Lung (tissue), 16 donors: Measurements from ENCODE around the gene APPL1. TPM values are rescaled to one million over a fixed set of nuclear protein-coding genes. Genes with fewer than 3 reads are reported as not detected.
A peak's percentile ranks its signal among the peaks of the same experiment; 100 is the strongest.

Experiments used
- ATAC-seq: fragments of 200-7000 bp; cut with Tn5 transposase; one replicate; pipeline ENCODE4 v1.9.1; 2020; ENCODE audit warnings: moderate number of reproducible peaks; ENCODE audit not compliant: insufficient read depth, low FRiP score
- DNase-seq, 3 donors: peaks; one replicate each; pipeline ENCODE4 v3.0.0-alpha.2; 2013 to 2017
- H3K27ac ChIP-seq, 2 donors: one replicate each; pipeline ENCODE4 v1.5.1; 2013; ENCODE audit warnings: mild to moderate bottlenecking in 2 of 2, moderate library complexity in 2 of 2, control low read depth in 1 of 2, inconsistent platforms in 1 of 2, low read depth in 1 of 2, low read length in 1 of 2
- H3K27me3 ChIP-seq, 3 donors: one replicate each; pipeline ENCODE4 v1.5.1; 2013; ENCODE audit warnings: low read length in 2 of 3; ENCODE audit not compliant: control insufficient read depth in 3 of 3, insufficient read depth in 3 of 3
- H3K36me3 ChIP-seq, 4 donors: one replicate each; pipeline ENCODE4 v1.5.1; 2013; ENCODE audit warnings: low read length in 4 of 4, mild to moderate bottlenecking in 1 of 4, moderate library complexity in 1 of 4; ENCODE audit not compliant: control insufficient read depth in 4 of 4, insufficient read depth in 4 of 4
- H3K4me1 ChIP-seq, 5 donors: one replicate each; pipeline ENCODE4 v1.5.1; 2013; ENCODE audit warnings: low read length in 5 of 5, mild to moderate bottlenecking in 2 of 5, moderate library complexity in 1 of 5; ENCODE audit not compliant: control insufficient read depth in 5 of 5, insufficient read depth in 5 of 5
- H3K4me3 ChIP-seq: one replicate; pipeline ENCODE4 v1.5.1; 2013; ENCODE audit warnings: mild to moderate bottlenecking, control low read depth, moderate library complexity
- H3K9ac ChIP-seq, 2 donors: one replicate each; pipeline ENCODE4 v1.5.1; 2013; ENCODE audit warnings: low read length in 2 of 2, control low read depth in 1 of 2; ENCODE audit not compliant: insufficient read depth in 1 of 2
- H3K9me3 ChIP-seq, 4 donors: one replicate each; pipeline ENCODE4 v1.5.1; 2013; ENCODE audit warnings: low read length in 3 of 4, mild to moderate bottlenecking in 1 of 4, moderate library complexity in 1 of 4; ENCODE audit not compliant: control insufficient read depth in 4 of 4, insufficient read depth in 3 of 4
- WGBS, 2 donors: extraction: QIAGEN DNeasy Blood & Tissue Kit; methylation state at CpG; one replicate each; pipeline ENCODE4 v1.1.7; 2013; 5-methylcytosine and 5-hydroxymethylcytosine counted together
- long read RNA-seq, 5 donors: transcript quantifications; one replicate each; lab custom pipeline, GENCODE V29; 2026
- polyA plus RNA-seq, 2 donors: library from polyadenylated mRNA; stranded (reverse); fragments of 200-250 nt; gene quantifications; one replicate each; pipeline ENCODE4 v1.2.1, GENCODE V29; 2013
- total RNA-seq, 2 donors: library from RNA; depleted of rRNA in 1 of 2; stranded (reverse); fragments of >200 nt in 1 of 2; gene quantifications; one replicate each; pipeline ENCODE4 v1.2.1, GENCODE V29; 2014 to 2021
- TF ChIP-seq, protein P1 (sequence below): IDR thresholded peaks from 2 replicates; pipeline ENCODE4 v1.5.1; 2012; ENCODE audit warnings: mild to moderate bottlenecking; ENCODE audit errors: control extremely low read depth, extremely low read depth
- donor health status: control.
- donor health status: control.
- donor health status: Bipolar disorder and iron deficiency.
- donor health status: healthy.
- donor health status: DM: yes; HTN: yes; CAD: no.

Gene APPL1, protein sequence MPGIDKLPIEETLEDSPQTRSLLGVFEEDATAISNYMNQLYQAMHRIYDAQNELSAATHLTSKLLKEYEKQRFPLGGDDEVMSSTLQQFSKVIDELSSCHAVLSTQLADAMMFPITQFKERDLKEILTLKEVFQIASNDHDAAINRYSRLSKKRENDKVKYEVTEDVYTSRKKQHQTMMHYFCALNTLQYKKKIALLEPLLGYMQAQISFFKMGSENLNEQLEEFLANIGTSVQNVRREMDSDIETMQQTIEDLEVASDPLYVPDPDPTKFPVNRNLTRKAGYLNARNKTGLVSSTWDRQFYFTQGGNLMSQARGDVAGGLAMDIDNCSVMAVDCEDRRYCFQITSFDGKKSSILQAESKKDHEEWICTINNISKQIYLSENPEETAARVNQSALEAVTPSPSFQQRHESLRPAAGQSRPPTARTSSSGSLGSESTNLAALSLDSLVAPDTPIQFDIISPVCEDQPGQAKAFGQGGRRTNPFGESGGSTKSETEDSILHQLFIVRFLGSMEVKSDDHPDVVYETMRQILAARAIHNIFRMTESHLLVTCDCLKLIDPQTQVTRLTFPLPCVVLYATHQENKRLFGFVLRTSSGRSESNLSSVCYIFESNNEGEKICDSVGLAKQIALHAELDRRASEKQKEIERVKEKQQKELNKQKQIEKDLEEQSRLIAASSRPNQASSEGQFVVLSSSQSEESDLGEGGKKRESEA
- total RNA-seq, result 10 to 100 TPM; 27.0 to 55.2 TPM
- 10 to 100 TPM; 10.6 to 13.3 TPM for polyA plus RNA-seq
- long read RNA-seq, donor 1, full-length matches to known transcripts, result 5 of 5 reads
- long read RNA-seq, donor 1, partial matches to known transcripts, result 0 of 5 reads
- long read RNA-seq, donor 1, other reads (novel, unspliced or antisense), result 0 of 5 reads
- long read RNA-seq, donor 2, full-length matches to known transcripts, result 1 of 6 reads
- long read RNA-seq, donor 2, partial matches to known transcripts, result 5 of 6 reads
- long read RNA-seq, donor 2, other reads (novel, unspliced or antisense), result 0 of 6 reads
- long read RNA-seq, donor 3, full-length matches to known transcripts, result 3 of 3 reads
- long read RNA-seq, donor 3, partial matches to known transcripts, result 0 of 3 reads
- long read RNA-seq, donor 3, other reads (novel, unspliced or antisense), result 0 of 3 reads
- long read RNA-seq, donor 4, partial matches to known transcripts, result 8 of 11 reads
- long read RNA-seq, donor 4, other reads (novel, unspliced or antisense), result 0 of 11 reads
- long read RNA-seq, donor 5, full-length matches to known transcripts, result 5 of 35 reads
- long read RNA-seq, donor 5, partial matches to known transcripts, result 30 of 35 reads
- long read RNA-seq, donor 5, other reads (novel, unspliced or antisense), result 0 of 35 reads

DNA sequence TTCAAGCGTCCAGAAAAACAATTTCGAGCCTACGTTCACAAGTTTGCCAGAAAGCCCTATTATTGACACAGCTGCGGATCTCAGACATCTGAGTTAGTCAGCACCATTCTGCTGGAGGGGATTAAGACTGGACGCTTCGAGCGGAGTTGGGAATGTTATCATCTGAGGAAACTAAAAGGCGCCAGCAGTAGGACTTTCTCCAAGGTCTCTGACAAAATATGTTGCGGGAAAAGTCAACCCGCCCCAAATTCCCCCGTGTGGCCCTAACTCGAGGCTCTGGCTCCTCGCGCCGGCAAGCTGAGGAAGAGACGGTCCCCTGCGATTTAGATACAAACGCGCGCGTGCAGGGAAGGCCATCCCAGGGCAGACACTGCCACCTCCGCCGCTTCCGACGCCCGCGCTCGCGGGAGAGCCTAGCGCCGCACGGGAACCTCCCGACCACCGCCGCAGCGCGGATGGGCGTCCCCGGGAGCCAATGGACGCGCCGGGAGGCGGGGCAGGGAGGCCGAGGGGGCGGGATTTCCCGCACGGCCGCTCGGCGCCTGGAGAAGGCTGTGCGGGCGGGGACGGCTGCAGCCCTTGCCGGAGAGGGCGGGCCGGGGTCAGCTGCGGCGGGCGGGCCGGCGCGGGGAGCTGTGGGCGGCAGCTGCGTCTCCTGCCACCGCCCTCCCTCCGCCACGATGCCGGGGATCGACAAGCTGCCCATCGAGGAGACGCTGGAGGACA is at the start of gene APPL1:
TSS of gene APPL1 (plus strand) at position 526 of the 726 bp plus-strand sequence. CDS start at position 681, 155 bp downstream.
- Histone ChIP-seq H3K9me3 (no peaks in the 10 kb centered on the region), H3K36me3 (no peaks in the 10 kb centered on the region), H3K4me3 (peak within 1 kb of the TSS; percentile 96), H3K9ac (peak within 1 kb of the TSS; percentile 21 to 67), H3K4me1 (peaks cover 0 to 31% (median 6%) of the 10 kb centered on the region in 5 donors), H3K27ac (peak within 1 kb of the TSS; percentile 96 to 97), H3K27me3 (no peaks in the 10 kb centered on the region)
- ATAC-seq, result peak; percentile 96
- TF ChIP-seq, protein P1, sequence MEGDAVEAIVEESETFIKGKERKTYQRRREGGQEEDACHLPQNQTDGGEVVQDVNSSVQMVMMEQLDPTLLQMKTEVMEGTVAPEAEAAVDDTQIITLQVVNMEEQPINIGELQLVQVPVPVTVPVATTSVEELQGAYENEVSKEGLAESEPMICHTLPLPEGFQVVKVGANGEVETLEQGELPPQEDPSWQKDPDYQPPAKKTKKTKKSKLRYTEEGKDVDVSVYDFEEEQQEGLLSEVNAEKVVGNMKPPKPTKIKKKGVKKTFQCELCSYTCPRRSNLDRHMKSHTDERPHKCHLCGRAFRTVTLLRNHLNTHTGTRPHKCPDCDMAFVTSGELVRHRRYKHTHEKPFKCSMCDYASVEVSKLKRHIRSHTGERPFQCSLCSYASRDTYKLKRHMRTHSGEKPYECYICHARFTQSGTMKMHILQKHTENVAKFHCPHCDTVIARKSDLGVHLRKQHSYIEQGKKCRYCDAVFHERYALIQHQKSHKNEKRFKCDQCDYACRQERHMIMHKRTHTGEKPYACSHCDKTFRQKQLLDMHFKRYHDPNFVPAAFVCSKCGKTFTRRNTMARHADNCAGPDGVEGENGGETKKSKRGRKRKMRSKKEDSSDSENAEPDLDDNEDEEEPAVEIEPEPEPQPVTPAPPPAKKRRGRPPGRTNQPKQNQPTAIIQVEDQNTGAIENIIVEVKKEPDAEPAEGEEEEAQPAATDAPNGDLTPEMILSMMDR, result no peak
- peak; percentile 94 to 97 (median 95) for DNase-seq
- WGBS, 2 donors, result 0 to 1% methylated on average over 70 to 71 of the region's 71 CpGs

DNA sequence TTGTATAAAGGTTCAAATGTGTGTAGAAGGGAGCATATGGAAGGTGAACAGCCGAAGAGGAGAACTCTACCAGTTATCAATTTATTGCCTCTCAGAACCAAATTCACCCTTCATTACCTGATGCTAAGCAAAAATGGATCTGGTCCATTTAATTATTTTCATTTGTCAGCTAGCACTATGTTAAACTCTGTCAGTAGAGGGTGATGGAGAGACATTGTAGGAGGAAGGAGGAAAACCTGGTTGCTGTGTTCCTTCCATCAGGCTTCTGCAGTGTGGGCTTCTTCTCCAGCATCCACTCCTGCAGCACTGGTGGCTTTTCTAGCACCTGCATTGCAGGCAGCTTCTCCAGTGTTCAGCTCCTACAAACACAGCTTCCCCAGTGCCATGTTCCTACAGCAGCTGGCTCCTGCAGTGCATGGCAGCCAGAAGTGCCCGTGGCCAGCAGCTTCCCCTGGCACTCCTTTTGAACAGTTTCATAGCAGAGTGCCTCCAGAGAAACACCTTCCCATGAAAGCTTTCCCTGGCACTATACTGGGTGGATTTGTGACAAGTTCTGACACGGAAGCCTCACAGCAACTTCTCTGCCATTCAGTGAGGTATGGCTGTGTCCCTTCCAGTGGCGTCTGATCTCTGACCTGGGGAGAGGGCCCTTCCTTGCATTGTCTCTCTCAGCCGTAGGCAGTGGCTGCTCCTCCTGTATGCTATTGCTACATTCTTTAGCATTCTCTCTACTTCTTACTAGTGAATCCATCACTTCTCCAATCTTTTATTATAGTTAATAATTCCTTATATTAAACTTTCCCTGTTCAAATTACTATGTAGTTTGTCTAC is 47.7 kb upstream of the APPL1 start:
- ATAC-seq (no peak), DNase-seq (no peak)
- Histone ChIP-seq H3K9me3 (no peaks in the 10 kb centered on the region), H3K36me3 (no peaks in the 10 kb centered on the region), H3K4me1 (peaks cover 0 to 9% (median 0%) of the 10 kb centered on the region in 5 donors), H3K9ac (no peak overlapping the region), H3K4me3 (no peak overlapping the region), H3K27ac (no peak overlapping the region), H3K27me3 (no peaks in the 10 kb centered on the region)
- 77 to 81% methylated on average over 5 of the region's 5 CpGs for WGBS, 2 donors
- TF ChIP-seq, protein P1, result no peak
